ENCODE data around the gene GBP6.

DNA sequence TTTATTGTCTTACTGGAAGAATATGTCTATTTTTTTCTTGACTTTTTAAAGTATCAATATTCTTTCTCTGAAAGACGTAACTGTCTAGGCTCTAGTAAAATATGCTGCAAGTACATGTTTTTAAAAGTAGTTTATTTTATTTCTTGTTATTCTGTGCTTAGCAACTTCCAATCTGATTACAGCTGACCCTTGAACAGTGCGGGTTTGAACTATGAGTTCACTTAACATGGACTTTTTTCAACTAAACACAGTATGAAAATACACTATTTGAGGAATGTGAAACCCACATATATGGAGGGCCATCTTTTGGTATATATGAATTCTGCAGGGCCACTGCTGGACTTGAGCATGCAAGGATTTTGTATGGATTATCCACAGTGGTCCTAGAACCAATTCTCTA is 26.8 kb downstream of the GBP6 start:
- TF ChIP-seq, protein P1, sequence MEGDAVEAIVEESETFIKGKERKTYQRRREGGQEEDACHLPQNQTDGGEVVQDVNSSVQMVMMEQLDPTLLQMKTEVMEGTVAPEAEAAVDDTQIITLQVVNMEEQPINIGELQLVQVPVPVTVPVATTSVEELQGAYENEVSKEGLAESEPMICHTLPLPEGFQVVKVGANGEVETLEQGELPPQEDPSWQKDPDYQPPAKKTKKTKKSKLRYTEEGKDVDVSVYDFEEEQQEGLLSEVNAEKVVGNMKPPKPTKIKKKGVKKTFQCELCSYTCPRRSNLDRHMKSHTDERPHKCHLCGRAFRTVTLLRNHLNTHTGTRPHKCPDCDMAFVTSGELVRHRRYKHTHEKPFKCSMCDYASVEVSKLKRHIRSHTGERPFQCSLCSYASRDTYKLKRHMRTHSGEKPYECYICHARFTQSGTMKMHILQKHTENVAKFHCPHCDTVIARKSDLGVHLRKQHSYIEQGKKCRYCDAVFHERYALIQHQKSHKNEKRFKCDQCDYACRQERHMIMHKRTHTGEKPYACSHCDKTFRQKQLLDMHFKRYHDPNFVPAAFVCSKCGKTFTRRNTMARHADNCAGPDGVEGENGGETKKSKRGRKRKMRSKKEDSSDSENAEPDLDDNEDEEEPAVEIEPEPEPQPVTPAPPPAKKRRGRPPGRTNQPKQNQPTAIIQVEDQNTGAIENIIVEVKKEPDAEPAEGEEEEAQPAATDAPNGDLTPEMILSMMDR (IDR thresholded peaks at IDR 0.05), result no peak
- TF ChIP-seq POLR2A (IDR thresholded peaks at IDR 0.05) (no peak), POLR2AphosphoS5 (IDR thresholded peaks at IDR 0.05) (no peak)

Measured in breast epithelium (tissue), 3 donors.